H1 (cell line): ENCODE measurements around the gene CHPT1. TPM values are rescaled to one million over a fixed set of nuclear protein-coding genes. Genes with fewer than 3 reads are reported as not detected.

Experiments
- CTCF ChIA-PET: fragments of 300-600 bp; sonication (Branson Sonifier 250); formaldehyde crosslinking; loops from one replicate; lab custom pipeline; 2021; ENCODE audit not compliant: partially characterized antibody; lab: Charles Lee
- POLR2A ChIA-PET: fragments of 300-600 bp; sonication (Branson Sonifier 250); formaldehyde crosslinking; loops from one replicate; lab custom pipeline; 2021; ENCODE audit warnings: inconsistent platforms; ENCODE audit not compliant: partially characterized antibody; lab: Charles Lee
- DNase-seq, 2 experiments: peaks; one replicate each; pipeline versions ENCODE4 v3.0.0 to v3.0.0-alpha.2; 2010 to 2022; ENCODE audit warnings: low spot score in 2 of 2, low read depth in 1 of 2, mixed read lengths in 1 of 2
- FAIRE-seq: peaks from 2 replicates; lab custom pipeline; 2011; peaks lifted over from hg19 to GRCh38; lab: Jason Lieb, UNC
- H2AFZ ChIP-seq: 2 replicates; pipeline ENCODE4 v1.8.1; 2012; ENCODE audit warnings: low read length, inconsistent platforms
- H2AK5ac ChIP-seq: 2 replicates; pipeline ENCODE4 v1.6.1; 2013; ENCODE audit warnings: low read depth, low read length
- H2BK120ac ChIP-seq: replicated peaks from 2 replicates; pipeline ENCODE3; 2013; ENCODE audit warnings: low read depth, low read length, inconsistent platforms
- H2BK12ac ChIP-seq: 2 replicates; pipeline ENCODE4 v1.6.1; 2013; ENCODE audit warnings: low read depth, low read length
- H2BK15ac ChIP-seq: 2 replicates; pipeline ENCODE4 v1.6.1; 2013; ENCODE audit warnings: low read length
- H2BK20ac ChIP-seq: 2 replicates; pipeline ENCODE4 v1.6.1; 2013; ENCODE audit warnings: low read length
- H2BK5ac ChIP-seq: 2 replicates; pipeline ENCODE4 v1.6.1; 2013; ENCODE audit warnings: low read depth, low read length
- H3K14ac ChIP-seq: 2 replicates; pipeline ENCODE4 v1.6.1; 2013; ENCODE audit warnings: inconsistent platforms; ENCODE audit not compliant: insufficient read length
- H3K18ac ChIP-seq: 2 replicates; pipeline ENCODE4 v1.6.1; 2013; ENCODE audit warnings: low read length; ENCODE audit errors: extremely low read depth
- H3K23ac ChIP-seq: 2 replicates; pipeline ENCODE4 v1.6.1; 2013; ENCODE audit warnings: inconsistent platforms; ENCODE audit not compliant: insufficient read length
- H3K23me2 ChIP-seq: 2 replicates; pipeline ENCODE4 v1.6.1; 2013; ENCODE audit warnings: low read depth, low read length
- H3K27ac ChIP-seq: 2 replicates; pipeline ENCODE4 v1.6.1; 2011; ENCODE audit warnings: low read depth, low read length, inconsistent platforms
- H3K27me3 ChIP-seq, 4 experiments: replicated peaks in 1 of 4; 1 replicate in 1 of 4; 2 replicates in 3 of 4; pipeline versions ENCODE4 v1.6.1 to v1.8.1; 2011 to 2013; ENCODE audit warnings: low read length in 3 of 4, mild to moderate bottlenecking in 3 of 4, inconsistent platforms in 2 of 4, mixed read lengths in 2 of 4, moderate library complexity in 1 of 4; ENCODE audit not compliant: control insufficient read depth in 3 of 4, insufficient read depth in 3 of 4; ENCODE audit errors: extremely low read depth in 1 of 4
- H3K36me3 ChIP-seq, 4 experiments: 2 replicates each; pipeline versions ENCODE4 v1.6.1 to v1.8.1; 2011 to 2013; ENCODE audit warnings: mild to moderate bottlenecking in 4 of 4, low read length in 3 of 4, moderate library complexity in 2 of 4, control low read depth in 1 of 4, inconsistent platforms in 1 of 4; ENCODE audit not compliant: insufficient read depth in 4 of 4, control insufficient read depth in 2 of 4
- H3K4ac ChIP-seq: replicated peaks from 2 replicates; pipeline ENCODE3; 2013; ENCODE audit warnings: low read length, low read depth, mixed read lengths, inconsistent platforms; ENCODE audit not compliant: insufficient read length
- H3K4me1 ChIP-seq, 4 experiments: replicated peaks in 1 of 4; 1 replicate in 1 of 4; 2 replicates in 3 of 4; pipeline versions ENCODE4 v1.6.1 to v1.8.1; 2011 to 2013; ENCODE audit warnings: low read length in 3 of 4, inconsistent platforms in 2 of 4, mixed read lengths in 1 of 4; ENCODE audit not compliant: insufficient read depth in 4 of 4, control insufficient read depth in 3 of 4
- H3K4me2 ChIP-seq, 2 experiments: 2 replicates each; pipeline versions ENCODE4 v1.6.1 to v1.8.1; 2011 to 2013; ENCODE audit warnings: low read depth in 2 of 2, low read length in 2 of 2, control low read depth in 1 of 2, inconsistent platforms in 1 of 2, mild to moderate bottlenecking in 1 of 2; ENCODE audit not compliant: insufficient read depth in 1 of 2
- H3K4me3 ChIP-seq, 4 experiments: fragments of 200-600, 300-600 bp in 1 of 4; sonication (generic), shearing (Covaris generic), sonication (Bioruptor Twin) in 1 of 4; 2 replicates each; pipeline versions ENCODE4 v1.5.1 to v1.8.1; 2011 to 2016; ENCODE audit warnings: low read length in 4 of 4, low read depth in 3 of 4, control low read depth in 2 of 4, inconsistent platforms in 2 of 4, mild to moderate bottlenecking in 2 of 4, mixed read lengths in 1 of 4, moderate library complexity in 1 of 4; ENCODE audit not compliant: insufficient read depth in 2 of 4; ENCODE audit errors: extremely low read depth in 1 of 4
- H3K56ac ChIP-seq: replicated peaks from 2 replicates; pipeline ENCODE3; 2013; ENCODE audit warnings: low read depth, mild to moderate bottlenecking, mixed read lengths, low read length, inconsistent platforms; ENCODE audit not compliant: insufficient read length
- H3K79me1 ChIP-seq: 2 replicates; pipeline ENCODE4 v1.6.1; 2013; ENCODE audit warnings: low read depth, low read length, control low read depth
- H3K79me2 ChIP-seq, 2 experiments: 2 replicates each; pipeline versions ENCODE4 v1.6.1 to v1.8.1; 2012 to 2013; ENCODE audit warnings: low read length in 2 of 2, mild to moderate bottlenecking in 2 of 2, inconsistent platforms in 1 of 2; ENCODE audit not compliant: insufficient read depth in 2 of 2, control insufficient read depth in 1 of 2
- H3K9ac ChIP-seq, 4 experiments: replicated peaks in 1 of 4; 1 replicate in 1 of 4; 2 replicates in 3 of 4; pipeline versions ENCODE4 v1.6.1 to v1.8.1; 2011 to 2013; ENCODE audit warnings: low read depth in 3 of 4, low read length in 3 of 4, control low read depth in 2 of 4, mild to moderate bottlenecking in 2 of 4, moderate library complexity in 2 of 4, inconsistent platforms in 1 of 4; ENCODE audit errors: extremely low read depth in 1 of 4
- H3K9me3 ChIP-seq, 2 experiments: 2 replicates each; pipeline versions ENCODE4 v1.6.1 to v1.8.1; 2012 to 2013; ENCODE audit warnings: mild to moderate bottlenecking in 2 of 2, moderate library complexity in 2 of 2, control low read depth in 1 of 2, inconsistent platforms in 1 of 2, low read depth in 1 of 2, low read length in 1 of 2, mixed read lengths in 1 of 2; ENCODE audit not compliant: insufficient read depth in 2 of 2
- H4K20me1 ChIP-seq, 2 experiments: replicated peaks in 1 of 2; 2 replicates each; pipeline versions ENCODE3 to v1.8.1; 2011 to 2013; ENCODE audit warnings: inconsistent platforms in 2 of 2, low read length in 2 of 2, mild to moderate bottlenecking in 1 of 2; ENCODE audit not compliant: insufficient read depth in 2 of 2, control insufficient read depth in 1 of 2
- H4K5ac ChIP-seq: 2 replicates; pipeline ENCODE4 v1.6.1; 2013; ENCODE audit warnings: low read length, low read depth, mixed read lengths, inconsistent platforms; ENCODE audit not compliant: insufficient read length
- H4K8ac ChIP-seq: 2 replicates; pipeline ENCODE4 v1.8.0; 2013; ENCODE audit warnings: mild to moderate bottlenecking, moderate library complexity, low read length, inconsistent platforms; ENCODE audit not compliant: insufficient read depth; ENCODE audit errors: extremely low read depth
- H4K91ac ChIP-seq: replicated peaks from 2 replicates; pipeline ENCODE3; 2013; ENCODE audit warnings: low read length, mixed read lengths, inconsistent platforms; ENCODE audit not compliant: insufficient read length
- CBX8 ChIP-seq: fragments of 300-800, 300-1000 bp; sonication (generic); IDR thresholded peaks from 2 replicates; pipeline ENCODE4 v1.7.1; 2016; ENCODE audit warnings: low read depth, low read length, borderline replicate concordance
- EP300 ChIP-seq, 2 experiments: IDR thresholded peaks; 1 replicate in 1 of 2; 2 replicates in 1 of 2; pipeline ENCODE4 v1.6.1; 2011 to 2012; ENCODE audit warnings: low read depth in 2 of 2, low read length in 2 of 2, mild to moderate bottlenecking in 2 of 2, borderline replicate concordance in 1 of 2, inconsistent platforms in 1 of 2, moderate library complexity in 1 of 2
- GABPA ChIP-seq: IDR thresholded peaks from 2 replicates; pipeline ENCODE4 v1.6.1; 2011; ENCODE audit warnings: mild to moderate bottlenecking, low read length, moderate library complexity, borderline replicate concordance; ENCODE audit not compliant: insufficient read depth
- RAD21 ChIP-seq, 2 experiments: IDR thresholded peaks in 1 of 2; conservative IDR thresholded peaks in 1 of 2; 2 replicates each; pipeline ENCODE4 v1.6.1; 2011; ENCODE audit warnings: low read depth in 2 of 2, low read length in 2 of 2, improper control_type of control experiment in 1 of 2, inconsistent platforms in 1 of 2, mild to moderate bottlenecking in 1 of 2, moderate library complexity in 1 of 2
- RFX5 ChIP-seq: IDR thresholded peaks from 2 replicates; pipeline ENCODE4 v1.6.1; 2011; ENCODE audit warnings: low read depth, low read length, improper control_type of control experiment, borderline replicate concordance
- RXRA ChIP-seq: IDR thresholded peaks from 2 replicates; pipeline ENCODE4 v1.6.1; 2011; ENCODE audit warnings: low read depth, mild to moderate bottlenecking, low read length, moderate library complexity; ENCODE audit not compliant: insufficient read depth
- SP4 ChIP-seq: IDR thresholded peaks from 2 replicates; pipeline ENCODE4 v1.6.1; 2012; ENCODE audit warnings: low read length, inconsistent platforms
- SRF ChIP-seq: IDR thresholded peaks from 2 replicates; pipeline ENCODE4 v1.6.1; 2011; ENCODE audit warnings: mild to moderate bottlenecking, low read depth, low read length, moderate library complexity
- TBP ChIP-seq: IDR thresholded peaks from 2 replicates; pipeline ENCODE4 v1.6.1; 2011; ENCODE audit warnings: low read depth, low read length, improper control_type of control experiment
- TCF12 ChIP-seq: IDR thresholded peaks from 2 replicates; pipeline ENCODE4 v1.6.1; 2011; ENCODE audit warnings: low read depth, mild to moderate bottlenecking, low read length
- ZNF274 ChIP-seq: IDR thresholded peaks from 2 replicates; pipeline ENCODE4 v1.7.0; 2012; ENCODE audit warnings: low read length, borderline replicate concordance; ENCODE audit errors: extremely low read depth
- WGBS, 2 experiments: shearing (Covaris generic) in 1 of 2; methylation state at CpG; one replicate each; pipeline versions ENCODE4 v1.1.6 to v1.1.7; 2013 to 2015; ENCODE audit warnings: low lambda C conversion rate in 2 of 2, mixed read lengths in 2 of 2, inconsistent platforms in 1 of 2, low coverage in 1 of 2, missing lambda C conversion rate in 1 of 2; ENCODE audit not compliant: insufficient replicate concordance in 2 of 2, insufficient coverage in 1 of 2, insufficient read length in 1 of 2; ENCODE audit errors: extremely low coverage in 1 of 2, missing lambda C conversion rate in 1 of 2; 5-methylcytosine and 5-hydroxymethylcytosine counted together
- polyA plus RNA-seq, 7 experiments: library from polyadenylated mRNA; depleted of rRNA in 3 of 7; stranded (reverse) in 5 of 7; unstranded in 2 of 7; fragments of >200 nt in 5 of 7; fragments of 200-250 nt in 2 of 7; gene quantifications; 1 replicate in 5 of 7; 2 replicates in 1 of 7; 4 replicates in 1 of 7; pipeline versions ENCODE4 v1.2.1 to v1.2.3, GENCODE V29; 2011 to 2013; ENCODE audit warnings: missing spikeins in 2 of 7, mixed read lengths in 2 of 7
- total RNA-seq: library from RNA; stranded (reverse); fragmentation: NEBNext Ultra II Directional; extraction: Animal tissue kit (Norgen Biotek cat#: 25700); gene quantifications from 2 replicates; pipeline ENCODE4 v1.2.1, GENCODE V29; 2021

CHPT1 gene
- total and polyA plus RNA-seq, 2 of the 8 experiments (the other 6 are each of a cell fraction or from before 2014, with no cell fraction given), result 13.3 to 22.5 TPM

- no peak overlapping the region for H4K5ac ChIP-seq
- no peaks in the 10 kb centered on the region for H3K79me1 ChIP-seq
- H4K8ac ChIP-seq, result no peak overlapping the region
- no peak overlapping the region for H3K4me2 ChIP-seq
- H3K4me1 ChIP-seq, result no peaks in the 10 kb centered on the region
- H2BK20ac ChIP-seq, result no peak overlapping the region
- no peaks in the 10 kb centered on the region for H3K27me3 ChIP-seq
- H3K36me3 ChIP-seq, result peaks cover 9 to 48% (median 18%) of the 10 kb centered on the region in 4 experiments
- CTCF ChIA-PET, result interaction anchor here (0.6 to 3.6 kb wide), 30 partner anchors 9 to 1106 kb away, joined by 3 to 114 read pairs (median 4); partner anchors contain the start of genes DRAM1 and GNPTAB
- no peak overlapping the region for H3K9ac ChIP-seq
- no peak overlapping the region for H3K56ac ChIP-seq
- H3K23ac ChIP-seq, result no peak overlapping the region
- POLR2A ChIA-PET, result interaction anchor here (1.0 kb wide), 1 partner anchor 10 kb away, joined by 7 read pairs; no protein-coding TSS in a partner anchor
- peak; percentile 5 to 64 for DNase-seq
- no peak overlapping the region for H2BK15ac ChIP-seq
- H4K91ac ChIP-seq, result no peak overlapping the region
- no peak overlapping the region for H3K18ac ChIP-seq
- H3K79me2 ChIP-seq, result no peaks in the 10 kb centered on the region
- H2BK5ac ChIP-seq, result no peak overlapping the region
- H3K27ac ChIP-seq, result no peak overlapping the region
- H2AFZ ChIP-seq, result no peak overlapping the region
- no peak overlapping the region for H3K4me3 ChIP-seq
- H2AK5ac ChIP-seq, result no peak overlapping the region
- no peak overlapping the region for H2BK120ac ChIP-seq
- H4K20me1 ChIP-seq, result peaks cover 0 to 2% of the 10 kb centered on the region in 2 experiments
- H3K9me3 ChIP-seq, result no peaks in the 10 kb centered on the region
- peak; percentile 78 for FAIRE-seq
- WGBS, 2 experiments, result 55 to 100% methylated on average over 1 to 2 of the region's 2 CpGs
- no peak overlapping the region for H3K4ac ChIP-seq
- no peaks in the 10 kb centered on the region for H3K23me2 ChIP-seq
- H3K14ac ChIP-seq, result no peak overlapping the region
- H2BK12ac ChIP-seq, result no peak overlapping the region
- TF ChIP-seq GABPA (no peak), ZNF274 (no peak), EP300 (IDR thresholded peaks at IDR 0.05; ENCODE audit: borderline replicate concordance in 1 of 2, low read depth in 2 of 2, low read length in 2 of 2) (no peak), RAD21 (IDR thresholded peaks at IDR 0.05 in 1 of 2, conservative IDR thresholded peaks at IDR 0.05 in 1 of 2; ENCODE audit: low read depth in 2 of 2, low read length in 2 of 2) (peak; percentile 94 to 95), RXRA (no peak), SRF (peak; percentile 31; the same call in 1 of the 2 replicates), SP4 (0 out of 2 replicates have a peak, but pooled peaks have one; percentile 38), RFX5 (no peak), CBX8 (no peak), TCF12 (no peak), TBP (no peak)
Observed at GRCh38 chr12:101773650-101774162, 76.3 kb downstream of the CHPT1 start.
